Measurements from ENCODE around the gene B3GAT1.

- TF ChIP-seq CTCF (IDR thresholded peaks at IDR 0.05; ENCODE audit: low read depth, low read length) (no peak), EZH2phosphoT487 (IDR thresholded peaks at IDR 0.05; ENCODE audit: low read depth) (no peak)
Observed at GRCh38 chr11:134441281-134441680, 29.2 kb upstream of the B3GAT1 start.

Data from OCI-LY3 (cell line).